Heart left ventricle (tissue), 13 donors: ENCODE measurements around the gene COQ8A.

Experiments
- CTCF ChIP-seq, 12 donors: fragments of 200-600 bp; sonication (generic) in 4 of 12; IDR thresholded peaks; one replicate each; pipeline versions ENCODE4 v1.5.0 to v1.8.0; 2018 to 2022; ENCODE audit warnings: antibody characterized with exemption in 12 of 12, mild to moderate bottlenecking in 5 of 12
- POLR2A ChIP-seq, 2 donors: fragments of 450-650 bp; IDR thresholded peaks; one replicate each; pipeline ENCODE4 v1.6.1; 2017; ENCODE audit warnings: antibody characterized with exemption in 2 of 2, mild to moderate bottlenecking in 2 of 2, moderate library complexity in 2 of 2
- donor health status: ischemic (EF 13 %, LVEDD 7.1; RV severe dilation, severe dysfunction).
- donor health status: DM: no; HTN: yes; CAD: no.
- donor health status: DM: no; HTN: no; CAD: no.
- donor health status: ischemic (EF 25% LVEDD 6.9; RV normal size, moderate dysfunction).
- donor health status: ischemic (EF 25% LVEDD 5.7; RV mildly dilated, moderate dysfunction).
- donor health status: ischemic (EF 35%, LVEDD 5.7; RV mildly dilated, moderate dysfunction).
- donor health status: nonischemic (EF 11% LVEDD 7.7; RV severe dilation, severe dysfunction).
- donor health status: DM: yes; HTN: yes; CAD: no.
- donor health status: PGD.
- donor health status: ischemic (EF 29% LVEDD 5.4; RV normal size, mild dysfunction).
- donor health status: nonischemic (EF 23%, LVEDD 6.1; RV moderate dilation, normal function).

- no peak for TF ChIP-seq CTCF (IDR thresholded peaks at IDR 0.05)
- TF ChIP-seq POLR2A (IDR thresholded peaks at IDR 0.05) = no peak
Observed at GRCh38 chr1:226991920-226992319, 51.8 kb downstream of the COQ8A start.
